Lower leg skin (tissue), 4 donors: ENCODE data around the gene WFIKKN1. TPM values are rescaled to one million over a fixed set of nuclear protein-coding genes. Genes with fewer than 3 reads are reported as not detected.

Experiments used
- DNase-seq, 2 donors: peaks; one replicate each; pipeline ENCODE4 v3.0.0-alpha.2; 2019; ENCODE audit warnings: low spot score in 2 of 2
- H3K4me3 ChIP-seq: fragments of 200-600 bp; sonication (generic); 2 replicates; pipeline ENCODE4 v1.5.1; 2017; ENCODE audit warnings: mild to moderate bottlenecking, low read depth; ENCODE audit not compliant: poor library complexity, severe bottlenecking
- CTCF ChIP-seq, 3 donors: fragments of 450-650 bp; IDR thresholded peaks; one replicate each; pipeline ENCODE4 v1.5.1; 2016; ENCODE audit warnings: antibody characterized with exemption in 3 of 3, mild to moderate bottlenecking in 3 of 3, moderate library complexity in 2 of 3
- POLR2A ChIP-seq, 2 donors: fragments of 450-650 bp; IDR thresholded peaks; one replicate each; pipeline ENCODE4 v1.6.1; 2016 to 2017; ENCODE audit warnings: antibody characterized with exemption in 2 of 2, mild to moderate bottlenecking in 1 of 2, moderate library complexity in 1 of 2
- WGBS, 2 donors: methylation state at CpG; one replicate each; pipeline ENCODE4 v1.1.5; 2018; 5-methylcytosine and 5-hydroxymethylcytosine counted together
- intact Hi-C: fragments of 100-400 bp; cut with DNase I; formaldehyde crosslinking; loops from one replicate; pipeline ENCODE4 v1.15.0; 2023; ENCODE audit warnings: low total_unique reads
- total RNA-seq, 4 donors: library from RNA; depleted of rRNA; stranded (reverse); fragments of >200 nt; gene quantifications; one replicate each; pipeline ENCODE4 v1.1.0, GENCODE V29; 2016

Gene WFIKKN1
- total RNA-seq, 4 donors from 2014 or later = 1.3 to 5.0 (median 2.8) TPM

- intact Hi-C loops = no loop called here
- no peak overlapping the region for H3K4me3 ChIP-seq
- no peak for TF ChIP-seq CTCF (IDR thresholded peaks at IDR 0.05)
- TF ChIP-seq POLR2A (IDR thresholded peaks at IDR 0.05) = no peak
- WGBS, 2 donors = 58 to 60% methylated on average over 16 of the region's 16 CpGs
- DNase-seq = no peak
Observed at GRCh38 chr16:617855-618254, 12.9 kb upstream of the WFIKKN1 start.

GRCh38 chr16:619476-620100 lies 11.2 kb upstream of the WFIKKN1 start:
- H3K4me3 ChIP-seq = no peak overlapping the region
- intact Hi-C loops = no loop called here
- 68 to 77% methylated on average over 16 to 20 of the region's 20 CpGs for WGBS, 2 donors
- TF ChIP-seq CTCF (IDR thresholded peaks at IDR 0.05) (no peak), POLR2A (IDR thresholded peaks at IDR 0.05) (no peak)
- no peak for DNase-seq

GRCh38 chr16:620700-621525 lies 9.9 kb upstream of the WFIKKN1 start:
- no peak for DNase-seq
- intact Hi-C loops = no loop called here
- TF ChIP-seq CTCF (IDR thresholded peaks at IDR 0.05) (no peak), POLR2A (IDR thresholded peaks at IDR 0.05) (no peak)
- 43 to 61% methylated on average over 26 to 32 of the region's 41 CpGs for WGBS, 2 donors
- H3K4me3 ChIP-seq = no peak overlapping the region

GRCh38 chr16:621526-622105 lies 9.2 kb upstream of the WFIKKN1 start:
- no peak overlapping the region for H3K4me3 ChIP-seq
- TF ChIP-seq POLR2A (IDR thresholded peaks at IDR 0.05) (no peak), CTCF (IDR thresholded peaks at IDR 0.05) (no peak)
- intact Hi-C loops = no loop called here
- DNase-seq = no peak
- 60 to 78% methylated on average over 21 of the region's 21 CpGs for WGBS, 2 donors

- no peak for TF ChIP-seq POLR2A (IDR thresholded peaks at IDR 0.05)
- no peak for TF ChIP-seq CTCF (IDR thresholded peaks at IDR 0.05)
- no peak for DNase-seq
- WGBS, 2 donors = 83 to 88% methylated on average over 17 of the region's 17 CpGs
- intact Hi-C loops = no loop called here
- no peak overlapping the region for H3K4me3 ChIP-seq
Observed at GRCh38 chr16:622920-623280, 7.9 kb upstream of the WFIKKN1 start.
